HepG2 (cell line): ENCODE data around the gene P4HTM. TPM values are rescaled to one million over a fixed set of nuclear protein-coding genes. Genes with fewer than 3 reads are reported as not detected.

Experiments
- ASH2L ChIP-seq: fragments of 300-600, 200-600 bp; sonication (generic); IDR thresholded peaks from 2 replicates; pipeline ENCODE4 v1.7.0; 2017; ENCODE audit warnings: low read depth, mild to moderate bottlenecking, moderate library complexity, mixed read lengths, low read length; ENCODE audit not compliant: insufficient read length
- CERS6 ChIP-seq: sonication (generic); formaldehyde crosslinking; IDR thresholded peaks from 2 replicates; pipeline ENCODE4 v1.5.0; 2020; ENCODE audit warnings: missing genetic modification reagents
- EP300 ChIP-seq, 3 experiments: sonication (generic) in 1 of 3; formaldehyde crosslinking in 1 of 3; IDR thresholded peaks; 2 replicates each; pipeline versions ENCODE4 v1.5.1 to v1.6.1; 2011 to 2020; ENCODE audit warnings: low read depth in 2 of 3, low read length in 2 of 3, borderline replicate concordance in 1 of 3, improper control_type of control experiment in 1 of 3, mild to moderate bottlenecking in 1 of 3, missing genetic modification reagents in 1 of 3, moderate library complexity in 1 of 3
- HNF1A ChIP-seq, 2 experiments: sonication (generic) in 1 of 2; formaldehyde crosslinking in 1 of 2; IDR thresholded peaks; 2 replicates each; pipeline versions ENCODE4 v1.4.0 to v1.6.1; 2016 to 2020; ENCODE audit warnings: borderline replicate concordance in 1 of 2, low read depth in 1 of 2, mild to moderate bottlenecking in 1 of 2, missing genetic modification reagents in 1 of 2
- IKZF4 ChIP-seq: sonication (generic); formaldehyde crosslinking; IDR thresholded peaks from 2 replicates; pipeline ENCODE4 v1.5.1; 2020; ENCODE audit warnings: borderline replicate concordance, mild to moderate bottlenecking, low read depth, missing genetic modification reagents; ENCODE audit errors: not compliant biosample characterization
- KLF6 ChIP-seq: IDR thresholded peaks from 2 replicates; pipeline ENCODE4 v1.8.0; 2016; ENCODE audit warnings: missing biosample characterization, missing genetic modification reagents
- SMAD1 ChIP-seq: sonication (generic); formaldehyde crosslinking; IDR thresholded peaks from 2 replicates; pipeline ENCODE4 v1.4.0; 2020; ENCODE audit warnings: missing genetic modification reagents, low read depth, mild to moderate bottlenecking, borderline replicate concordance
- SRF ChIP-seq: IDR thresholded peaks from 2 replicates; pipeline ENCODE4 v1.6.1; 2011; ENCODE audit warnings: mild to moderate bottlenecking, low read depth, low read length, moderate library complexity
- TCF7L2 ChIP-seq: IDR thresholded peaks from 2 replicates; pipeline ENCODE4 v1.6.1; 2011; ENCODE audit warnings: mild to moderate bottlenecking, low read depth, low read length, moderate library complexity
- ZBTB26 ChIP-seq: IDR thresholded peaks from 2 replicates; pipeline ENCODE4 v1.6.1; 2016; ENCODE audit warnings: missing compliant biosample characterization, missing genetic modification reagents, borderline replicate concordance
- ZFP62 ChIP-seq: sonication (generic); formaldehyde crosslinking; IDR thresholded peaks from 2 replicates; pipeline ENCODE4 v1.4.0; 2020; ENCODE audit warnings: missing genetic modification reagents
- ZNF180 ChIP-seq: sonication (generic); formaldehyde crosslinking; IDR thresholded peaks from 2 replicates; pipeline ENCODE4 v1.4.0; 2020; ENCODE audit warnings: low read depth, missing genetic modification reagents, borderline replicate concordance
- ZNF280D ChIP-seq: sonication (generic); formaldehyde crosslinking; IDR thresholded peaks from 2 replicates; pipeline ENCODE4 v1.5.1; 2020; ENCODE audit warnings: mild to moderate bottlenecking, missing genetic modification reagents
- ZNF329 ChIP-seq: sonication (generic); formaldehyde crosslinking; IDR thresholded peaks from 2 replicates; pipeline ENCODE4 v1.9.0; 2021; ENCODE audit warnings: low read depth, mild to moderate bottlenecking, missing genetic modification reagents
- ZNF331 ChIP-seq: sonication (generic); formaldehyde crosslinking; IDR thresholded peaks from 2 replicates; pipeline ENCODE4 v1.4.0; 2020; ENCODE audit warnings: missing genetic modification reagents
- ZNF839 ChIP-seq: sonication (generic); formaldehyde crosslinking; IDR thresholded peaks from 2 replicates; pipeline ENCODE4 v1.4.0; 2020; ENCODE audit warnings: missing genetic modification reagents, mild to moderate bottlenecking, borderline replicate concordance
- polyA plus RNA-seq, 8 experiments: library from polyadenylated mRNA; depleted of rRNA in 3 of 8; stranded (reverse) in 7 of 8; unstranded in 1 of 8; fragments of >200 nt; fragmentation: Illumina TruSeq in 4 of 8; extraction: Trizol in 4 of 8; gene quantifications; 2 replicates each; pipeline versions ENCODE4 v1.2.1 to v1.2.3, GENCODE V29; 2011 to 2016; ENCODE audit warnings: low read depth in 4 of 8, missing spikeins in 1 of 8, mixed read lengths in 1 of 8; ENCODE audit not compliant: insufficient read depth in 1 of 8
- total RNA-seq, 5 experiments: library from RNA; depleted of rRNA; stranded (reverse); fragments of >200 nt; fragmentation: Illumina TruSeq; extraction: Trizol; gene quantifications; 2 replicates each; pipeline ENCODE4 v1.2.3, GENCODE V29; 2016; ENCODE audit warnings: low read depth in 1 of 5

Gene P4HTM
- total and polyA plus RNA-seq, 2 of the 13 experiments (the other 11 are each of a cell fraction or from before 2014, with no cell fraction given): 0.01 TPM; not detected in 1

GRCh38 chr3:49021813-49022687 is 32.0 kb downstream of the P4HTM start, which contains the start of gene NDUFAF3 (continued):
- TF ChIP-seq CERS6 (CRISPR knock-in tag): no peak
- no peak for TF ChIP-seq ZNF839 (CRISPR knock-in tag)
- TF ChIP-seq ZNF331: peak; percentile 77
- TF ChIP-seq ZNF280D: no peak; the same call in 1 of the 2 replicates
- TF ChIP-seq SMAD1 (CRISPR knock-in tag): no peak; the same call in 1 of the 2 replicates
- TF ChIP-seq KLF6 (CRISPR knock-in tag): no peak; the same call in 1 of the 2 replicates
- peak in 1 of 2 experiments; percentile 8; a peak in 1 of 4 replicates for TF ChIP-seq EP300 (IDR thresholded peaks at IDR 0.05; ENCODE audit: low read depth in 2 of 2, low read length in 2 of 2)
- TF ChIP-seq EP300 (CRISPR knock-in tag; IDR thresholded peaks at IDR 0.05; ENCODE audit: borderline replicate concordance): peak; percentile 41; the same call in 1 of the 2 replicates
- no peak; the same call in none of the 2 replicates for TF ChIP-seq ZBTB26 (CRISPR knock-in tag)
- TF ChIP-seq ASH2L: peak; percentile 68
- TF ChIP-seq HNF1A (IDR thresholded peaks at IDR 0.05; ENCODE audit: low read depth): no peak
- TF ChIP-seq HNF1A (CRISPR knock-in tag; IDR thresholded peaks at IDR 0.05; ENCODE audit: borderline replicate concordance): 0 out of 2 replicates have a peak, but pooled peaks have one; percentile 44
- TF ChIP-seq TCF7L2: no peak
- peak; percentile 75; the same call in 1 of the 2 replicates for TF ChIP-seq ZFP62 (CRISPR knock-in tag)
- TF ChIP-seq SRF: no peak
- peak; percentile 64; the same call in 1 of the 2 replicates for TF ChIP-seq ZNF180
- TF ChIP-seq ZNF329: peak; percentile 91
- TF ChIP-seq IKZF4: peak; percentile 68
